ENCODE measurements around the gene RNF212B. TPM values are rescaled to one million over a fixed set of nuclear protein-coding genes. Genes with fewer than 3 reads are reported as not detected.

RNF212B gene
- total and polyA plus RNA-seq, 2 of the 13 experiments (the other 11 are each of a cell fraction or from before 2014, with no cell fraction given): 0.05 TPM; not detected in 1

GRCh38 chr14:23237772-23238594 is at the start of gene RNF212B (continued):
- no peak for TF ChIP-seq ZNF407 (CRISPR knock-in tag; IDR thresholded peaks at IDR 0.05; ENCODE audit: not compliant biosample characterization)
- no peak for TF ChIP-seq TOPORS (CRISPR knock-in tag; IDR thresholded peaks at IDR 0.05)
- TF ChIP-seq CBX2 (IDR thresholded peaks at IDR 0.05; ENCODE audit: low read depth, low read length): peak; percentile 67; the same call in 1 of the 2 replicates
- no peak for TF ChIP-seq CBX2 (CRISPR knock-in tag; IDR thresholded peaks at IDR 0.05; ENCODE audit: low read depth)
- peak; percentile 49; the same call in 1 of the 2 replicates for TF ChIP-seq DRAP1 (CRISPR knock-in tag; IDR thresholded peaks at IDR 0.05)
- TF ChIP-seq ZNF207 (IDR thresholded peaks at IDR 0.05; ENCODE audit: borderline replicate concordance): no peak
- no peak for TF ChIP-seq KMT2A (CRISPR knock-in tag; IDR thresholded peaks at IDR 0.05)
- TF ChIP-seq SALL2 (CRISPR knock-in tag; IDR thresholded peaks at IDR 0.05): no peak
- 0 out of 2 replicates have a peak, but pooled peaks have one; percentile 28 for TF ChIP-seq ZSCAN29 (CRISPR knock-in tag; conservative IDR thresholded peaks at IDR 0.05)
- TF ChIP-seq PCBP2 (optimal IDR thresholded peaks at IDR 0.05; ENCODE audit: low read depth, low read length, poor library complexity, severe bottlenecking): no peak
- TF ChIP-seq PHF20 (CRISPR knock-in tag; IDR thresholded peaks at IDR 0.05): no peak
- TF ChIP-seq DNMT1 (CRISPR knock-in tag; IDR thresholded peaks at IDR 0.05): no peak
- TF ChIP-seq ZBTB38 (CRISPR knock-in tag; IDR thresholded peaks at IDR 0.05): no peak; the same call in 1 of the 2 replicates
- TF ChIP-seq PBX2 (CRISPR knock-in tag; IDR thresholded peaks at IDR 0.05): no peak
- no peak for TF ChIP-seq NKX3-1 (CRISPR knock-in tag; IDR thresholded peaks at IDR 0.05)
- TF ChIP-seq ZNF639 (CRISPR knock-in tag; conservative IDR thresholded peaks at IDR 0.05): 0 out of 2 replicates have a peak, but pooled peaks have one; percentile 29
- no peak for TF ChIP-seq ZNF33A (CRISPR knock-in tag; IDR thresholded peaks at IDR 0.05; ENCODE audit: borderline replicate concordance)
- TF ChIP-seq GZF1 (CRISPR knock-in tag; IDR thresholded peaks at IDR 0.05): no peak
- TF ChIP-seq ZNF577 (CRISPR knock-in tag; IDR thresholded peaks at IDR 0.05; ENCODE audit: borderline replicate concordance, low read depth): no peak

All from HepG2 (cell line).